IPS DF 19.7 (cell line): Measurements from ENCODE around the gene CAMK2D.
A peak's percentile ranks its signal among the peaks of the same experiment; 100 is the strongest.

Experiments
- DNase-seq: peaks from one replicate; pipeline ENCODE4 v3.0.0-alpha.2; 2013; ENCODE audit warnings: low read depth, low spot score

CAMK2D gene

GRCh38 chr4:113607147-113607720 is 154.3 kb downstream of the CAMK2D start:
- no peak for DNase-seq

- DNase-seq, result no peak
Observed at GRCh38 chr4:113604955-113605354, 156.6 kb downstream of the CAMK2D start.

GRCh38 chr4:113603911-113604310 is 157.6 kb downstream of the CAMK2D start:
- no peak for DNase-seq

- DNase-seq, result no peak
Observed at GRCh38 chr4:113602646-113603228, 158.8 kb downstream of the CAMK2D start.

- DNase-seq, result no peak
Observed at GRCh38 chr4:113601636-113602035, 159.9 kb downstream of the CAMK2D start.

- DNase-seq, result no peak
Observed at GRCh38 chr4:113596396-113596795, 165.1 kb downstream of the CAMK2D start.

GRCh38 chr4:113594231-113594556 is 167.3 kb downstream of the CAMK2D start:
- no peak for DNase-seq

- DNase-seq, result no peak
Observed at GRCh38 chr4:113593400-113594230, 167.9 kb downstream of the CAMK2D start.

- DNase-seq, result no peak
Observed at GRCh38 chr4:113591982-113592381, 169.6 kb downstream of the CAMK2D start.

- DNase-seq, result no peak
Observed at GRCh38 chr4:113588895-113589668, 172.5 kb downstream of the CAMK2D start.

- DNase-seq, result no peak
Observed at GRCh38 chr4:113587640-113588275, 173.8 kb downstream of the CAMK2D start.

- no peak for DNase-seq
Observed at GRCh38 chr4:113587156-113587555, 174.4 kb downstream of the CAMK2D start.

GRCh38 chr4:113586072-113586471 is 175.5 kb downstream of the CAMK2D start:
- no peak for DNase-seq

- DNase-seq, result peak; percentile 79
Observed at GRCh38 chr4:113584407-113585150, 177.0 kb downstream of the CAMK2D start.

- DNase-seq, result no peak
Observed at GRCh38 chr4:113582737-113583136, 178.8 kb downstream of the CAMK2D start.

GRCh38 chr4:113579360-113579759 is 182.2 kb downstream of the CAMK2D start:
- no peak for DNase-seq

GRCh38 chr4:113576947-113577678 is 184.4 kb downstream of the CAMK2D start:
- no peak for DNase-seq

GRCh38 chr4:113575401-113575800 is 186.1 kb downstream of the CAMK2D start:
- DNase-seq, result no peak

- no peak for DNase-seq
Observed at GRCh38 chr4:113574636-113575103, 186.9 kb downstream of the CAMK2D start.

GRCh38 chr4:113572620-113573019 is 188.9 kb downstream of the CAMK2D start:
- no peak for DNase-seq
